ENCODE results near the gene GRK2.

GRCh38 chr11:67288198-67288451, 21.9 kb downstream of the GRK2 start:
- TF ChIP-seq EZH2phosphoT487 (IDR thresholded peaks at IDR 0.05; ENCODE audit: borderline replicate concordance, low read depth, low read length) (no peak), CTCF (conservative IDR thresholded peaks at IDR 0.05; ENCODE audit: low read length) (no peak)
